Amygdala (tissue), 56 donors: ENCODE data around the gene FMNL2.
A peak's percentile ranks its signal among the peaks of the same experiment; 100 is the strongest.

Experiments
- DNase-seq, 56 donors: peaks; one replicate each; lab custom pipeline; 2025; lab: John Stamatoyannopoulos, UW

The FMNL2 gene

GRCh38 chr2:152400607-152401214 is 65.7 kb downstream of the FMNL2 start:
- DNase-seq, result no peak

GRCh38 chr2:152402780-152403759 is 68.1 kb downstream of the FMNL2 start:
- no peak for DNase-seq

- DNase-seq, result no peak
Observed at GRCh38 chr2:152405206-152406118, 70.5 kb downstream of the FMNL2 start.

- no peak for DNase-seq
Observed at GRCh38 chr2:152406119-152406835, 71.3 kb downstream of the FMNL2 start.

GRCh38 chr2:152406836-152407161 is 71.8 kb downstream of the FMNL2 start:
- no peak for DNase-seq

- peak in 27 of 56 donors; percentile 7 to 48 (median 31) for DNase-seq
Observed at GRCh38 chr2:152407204-152407721, 72.3 kb downstream of the FMNL2 start.

GRCh38 chr2:152407806-152408205 is 72.8 kb downstream of the FMNL2 start:
- DNase-seq, result no peak

GRCh38 chr2:152408254-152408653 is 73.3 kb downstream of the FMNL2 start:
- no peak for DNase-seq

- no peak for DNase-seq
Observed at GRCh38 chr2:152409386-152410164, 74.6 kb downstream of the FMNL2 start.

GRCh38 chr2:152410165-152410597 is 75.2 kb downstream of the FMNL2 start:
- DNase-seq, result no peak

GRCh38 chr2:152411154-152411553 is 76.2 kb downstream of the FMNL2 start:
- DNase-seq, result no peak

- peak in 4 of 56 donors; percentile 5 to 30 (median 26) for DNase-seq
Observed at GRCh38 chr2:152413228-152414030, 78.5 kb downstream of the FMNL2 start.

- no peak for DNase-seq
Observed at GRCh38 chr2:152415231-152415642, 80.3 kb downstream of the FMNL2 start.

GRCh38 chr2:152415796-152416195 is 80.8 kb downstream of the FMNL2 start:
- no peak for DNase-seq

- peak in 11 of 56 donors; percentile 6 to 61 (median 32) for DNase-seq
Observed at GRCh38 chr2:152418688-152419087, 83.7 kb downstream of the FMNL2 start.

- DNase-seq, result no peak
Observed at GRCh38 chr2:152419944-152420343, 85.0 kb downstream of the FMNL2 start.

GRCh38 chr2:152420363-152420762 is 85.4 kb downstream of the FMNL2 start:
- peak in 3 of 56 donors; percentile 16 to 36 (median 30) for DNase-seq

GRCh38 chr2:152420936-152421335 is 86.0 kb downstream of the FMNL2 start:
- no peak for DNase-seq
